ENCODE results near the gene PKNOX2. TPM values are rescaled to one million over a fixed set of nuclear protein-coding genes. Genes with fewer than 3 reads are reported as not detected.

The PKNOX2 gene
- total and polyA plus RNA-seq, 4 experiments from 2014 or later = not detected

DNA sequence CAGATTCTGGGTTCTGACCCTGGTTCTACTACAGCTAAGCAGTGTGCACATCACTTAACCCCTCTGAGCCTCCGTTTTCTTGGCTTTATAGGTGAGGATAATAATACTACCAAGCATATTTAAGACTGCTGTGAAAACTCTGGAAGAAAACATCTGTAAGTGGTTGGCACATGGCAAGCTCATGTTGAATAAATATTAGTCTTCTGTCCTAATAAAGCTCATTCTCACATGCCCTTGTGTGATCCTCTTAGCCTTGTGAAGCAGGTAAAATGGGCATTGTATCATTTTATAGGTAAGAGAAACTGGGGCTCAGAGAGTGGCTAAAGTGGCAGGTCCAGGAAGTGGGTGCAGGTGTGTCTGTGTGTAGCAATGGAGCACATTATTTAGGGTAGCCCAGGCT, 8.5 kb downstream of the PKNOX2 start:
- H3K27ac Mint-ChIP-seq = no peak overlapping the region
- H3K27me3 Mint-ChIP-seq = peaks cover 45 to 68% of the 10 kb centered on the region in 2 donors
- no peak overlapping the region for H3K27ac ChIP-seq (ENCODE audit: low read depth, low read length)
- H3K36me3 Mint-ChIP-seq = no peaks in the 10 kb centered on the region
- DNase-seq = no peak
- H3K4me3 Mint-ChIP-seq = no peak overlapping the region
- no peaks in the 10 kb centered on the region for H3K36me3 ChIP-seq (ENCODE audit: insufficient read depth, low read length)
- no peaks in the 10 kb centered on the region for H3K9me3 Mint-ChIP-seq
- no peaks in the 10 kb centered on the region for H3K9me3 ChIP-seq (ENCODE audit: control insufficient read depth in 1 of 2, low read length in 2 of 2)
- POLR2A ChIA-PET (ENCODE audit: partially characterized antibody) = no interaction called here
- CTCF ChIA-PET (ENCODE audit: partially characterized antibody) = interaction anchor here (1.5 kb wide), 1 partner anchor 9 kb away, joined by 7 read pairs; the partner anchor contains the start of gene PKNOX2
- H3K27me3 ChIP-seq (ENCODE audit: insufficient read depth, low read length) = peaks cover 6% of the 10 kb centered on the region
- H3K4me1 Mint-ChIP-seq = peaks cover 0 to 5% (median 0%) of the 10 kb centered on the region in 4 donors
- H3K4me1 ChIP-seq (ENCODE audit: insufficient read depth, low read length) = no peaks in the 10 kb centered on the region
- intact Hi-C loops (cut with micrococcal nuclease) = no loop called here
- H3K4me3 ChIP-seq (ENCODE audit: low read length in 2 of 2) = no peak overlapping the region

DNA sequence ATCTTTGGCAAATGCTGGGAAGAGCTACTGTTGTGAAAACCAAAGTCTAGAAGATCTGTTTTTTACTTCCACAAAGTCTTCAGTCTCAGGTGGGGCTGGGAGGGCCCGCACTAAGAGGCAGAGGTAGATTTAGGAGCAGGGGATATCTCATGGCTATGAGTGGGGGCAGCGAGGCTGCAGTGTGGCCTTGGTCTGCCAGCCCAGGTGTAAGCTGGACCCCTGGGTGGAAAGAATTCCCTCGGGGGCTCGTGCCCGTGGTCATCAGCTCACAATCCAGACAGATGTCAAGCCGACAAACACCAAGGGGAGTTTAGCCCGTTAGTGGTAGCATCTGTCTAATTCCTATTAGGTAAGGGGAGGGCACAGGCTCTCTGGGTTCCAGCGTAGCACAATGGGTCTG, 9.0 kb downstream of the PKNOX2 start:
- Histone ChIP-seq H3K36me3 (ENCODE audit: insufficient read depth, low read length) (no peaks in the 10 kb centered on the region), H3K27me3 (ENCODE audit: insufficient read depth, low read length) (peaks cover 1% of the 10 kb centered on the region), H3K9me3 (ENCODE audit: control insufficient read depth in 1 of 2, low read length in 2 of 2) (no peaks in the 10 kb centered on the region), H3K4me3 (ENCODE audit: low read length in 2 of 2) (no peak overlapping the region), H3K27ac (ENCODE audit: low read depth, low read length) (no peak overlapping the region), H3K4me1 (ENCODE audit: insufficient read depth, low read length) (no peaks in the 10 kb centered on the region)
- Mint-ChIP-seq H3K36me3 (no peaks in the 10 kb centered on the region), H3K27ac (no peak overlapping the region), H3K4me1 (no peaks in the 10 kb centered on the region), H3K27me3 (peaks cover 40 to 63% of the 10 kb centered on the region in 2 donors), H3K9me3 (no peaks in the 10 kb centered on the region), H3K4me3 (no peak overlapping the region)
- POLR2A ChIA-PET (ENCODE audit: partially characterized antibody) = no interaction called here
- CTCF ChIA-PET (ENCODE audit: partially characterized antibody) = interaction anchor here (1.5 kb wide), 1 partner anchor 10 kb away, joined by 7 read pairs; the partner anchor contains the start of gene PKNOX2
- DNase-seq = no peak
- intact Hi-C loops (cut with micrococcal nuclease) = no loop called here

DNA sequence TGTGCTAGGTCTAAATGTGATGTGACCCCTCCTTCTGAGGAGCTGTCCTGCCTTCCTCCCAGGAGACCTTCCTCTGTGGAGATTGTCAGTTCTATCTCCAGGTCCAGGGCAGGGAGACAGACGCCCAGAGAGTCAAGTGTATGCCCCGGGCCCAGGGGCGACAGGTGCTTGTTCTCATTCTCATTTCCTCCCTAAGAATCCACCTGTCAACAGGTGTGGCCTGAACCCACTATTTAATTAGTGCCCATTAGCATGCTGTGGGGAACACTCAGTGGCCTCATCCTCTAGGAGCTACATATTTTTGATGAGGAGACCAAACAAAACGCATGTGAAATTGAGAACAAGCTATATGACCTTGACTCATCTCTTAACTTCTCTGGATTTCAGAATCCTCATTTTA, 9.5 kb downstream of the PKNOX2 start:
- Mint-ChIP-seq H3K4me1 (no peaks in the 10 kb centered on the region), H3K27me3 (peaks cover 37 to 64% of the 10 kb centered on the region in 2 donors), H3K4me3 (no peak overlapping the region), H3K27ac (no peak overlapping the region), H3K36me3 (no peaks in the 10 kb centered on the region), H3K9me3 (no peaks in the 10 kb centered on the region)
- H3K36me3 ChIP-seq (ENCODE audit: insufficient read depth, low read length) = no peaks in the 10 kb centered on the region
- CTCF ChIA-PET (ENCODE audit: partially characterized antibody) = interaction anchor here (1.5 kb wide), 1 partner anchor 9 kb away, joined by 3 read pairs; the partner anchor contains the start of gene PKNOX2
- no peaks in the 10 kb centered on the region for H3K9me3 ChIP-seq (ENCODE audit: control insufficient read depth in 1 of 2, low read length in 2 of 2)
- DNase-seq = no peak
- intact Hi-C loops (cut with micrococcal nuclease) = no loop called here
- H3K4me3 ChIP-seq (ENCODE audit: low read length in 2 of 2) = no peak overlapping the region
- H3K27me3 ChIP-seq (ENCODE audit: insufficient read depth, low read length) = no peaks in the 10 kb centered on the region
- POLR2A ChIA-PET (ENCODE audit: partially characterized antibody) = no interaction called here
- no peaks in the 10 kb centered on the region for H3K4me1 ChIP-seq (ENCODE audit: insufficient read depth, low read length)
- no peak overlapping the region for H3K27ac ChIP-seq (ENCODE audit: low read depth, low read length)

DNA sequence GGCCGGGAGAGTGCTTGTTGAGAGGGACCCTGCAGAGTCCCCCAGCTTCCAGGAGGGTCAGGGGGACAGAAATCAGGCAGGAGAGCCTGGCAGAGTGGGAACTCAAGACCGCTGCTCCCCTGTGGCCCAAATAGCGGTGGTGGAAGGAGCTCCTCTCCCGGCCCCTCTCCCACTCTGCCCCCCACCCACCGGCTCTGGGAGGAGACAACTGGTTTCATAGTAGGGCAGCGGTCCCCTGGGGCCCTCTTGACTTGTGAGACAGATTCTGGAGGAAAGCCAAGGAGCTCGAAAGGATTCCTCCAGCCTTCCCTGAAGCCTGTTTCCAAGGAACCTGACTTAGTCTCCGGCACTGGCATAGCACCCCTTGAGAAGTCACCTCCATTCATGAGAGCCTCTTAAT, 10.1 kb downstream of the PKNOX2 start:
- Histone ChIP-seq H3K27me3 (ENCODE audit: insufficient read depth, low read length) (no peaks in the 10 kb centered on the region), H3K36me3 (ENCODE audit: insufficient read depth, low read length) (no peaks in the 10 kb centered on the region), H3K4me1 (ENCODE audit: insufficient read depth, low read length) (no peaks in the 10 kb centered on the region), H3K27ac (ENCODE audit: low read depth, low read length) (no peak overlapping the region), H3K4me3 (ENCODE audit: low read length in 2 of 2) (no peak overlapping the region), H3K9me3 (ENCODE audit: control insufficient read depth in 1 of 2, low read length in 2 of 2) (no peaks in the 10 kb centered on the region)
- no peak overlapping the region for H3K4me3 Mint-ChIP-seq
- H3K4me1 Mint-ChIP-seq = no peaks in the 10 kb centered on the region
- ChIA-PET POLR2A (ENCODE audit: partially characterized antibody) (no interaction called here), CTCF (ENCODE audit: partially characterized antibody) (interaction anchor here (1.5 kb wide), 1 partner anchor 10 kb away, joined by 3 read pairs; the partner anchor contains the start of gene PKNOX2)
- intact Hi-C loops (cut with micrococcal nuclease) = no loop called here
- H3K27ac Mint-ChIP-seq = no peak overlapping the region
- H3K9me3 Mint-ChIP-seq = no peaks in the 10 kb centered on the region
- H3K27me3 Mint-ChIP-seq = peaks cover 32 to 59% of the 10 kb centered on the region in 2 donors
- DNase-seq = no peak
- no peaks in the 10 kb centered on the region for H3K36me3 Mint-ChIP-seq

DNA sequence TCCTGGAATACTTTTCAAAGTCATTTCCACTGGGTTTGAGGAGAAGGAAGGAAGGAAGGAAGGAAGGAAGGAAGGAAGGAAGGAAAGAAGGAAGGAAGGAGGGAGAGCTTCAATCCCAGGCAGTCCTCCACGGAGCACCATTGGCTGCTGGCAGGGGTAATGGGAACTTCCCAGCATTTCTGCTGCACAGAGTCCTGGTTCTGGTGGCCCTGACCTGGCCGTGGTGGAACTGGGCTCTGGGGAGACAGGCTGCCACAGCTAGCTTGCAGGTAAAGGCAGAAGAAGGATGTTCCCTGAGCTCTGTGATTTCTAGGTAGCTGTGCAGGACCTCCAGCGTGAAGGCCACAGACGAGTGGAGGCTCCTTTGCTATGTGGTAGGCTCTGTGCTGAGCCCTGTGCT, 10.6 kb downstream of the PKNOX2 start:
- Histone ChIP-seq H3K27me3 (ENCODE audit: insufficient read depth, low read length) (no peaks in the 10 kb centered on the region), H3K9me3 (ENCODE audit: control insufficient read depth in 1 of 2, low read length in 2 of 2) (no peaks in the 10 kb centered on the region), H3K4me3 (ENCODE audit: low read length in 2 of 2) (no peak overlapping the region), H3K4me1 (ENCODE audit: insufficient read depth, low read length) (no peaks in the 10 kb centered on the region), H3K36me3 (ENCODE audit: insufficient read depth, low read length) (no peaks in the 10 kb centered on the region), H3K27ac (ENCODE audit: low read depth, low read length) (no peak overlapping the region)
- Mint-ChIP-seq H3K27ac (no peak overlapping the region), H3K36me3 (no peaks in the 10 kb centered on the region), H3K4me1 (no peaks in the 10 kb centered on the region), H3K27me3 (peaks cover 32 to 55% of the 10 kb centered on the region in 2 donors), H3K4me3 (no peak overlapping the region), H3K9me3 (no peaks in the 10 kb centered on the region)
- ChIA-PET CTCF (ENCODE audit: partially characterized antibody) (interaction anchor here (1.5 kb wide), 1 partner anchor 10 kb away, joined by 3 read pairs; the partner anchor contains the start of gene PKNOX2), POLR2A (ENCODE audit: partially characterized antibody) (no interaction called here)
- DNase-seq = no peak
- intact Hi-C loops (cut with micrococcal nuclease) = no loop called here

DNA sequence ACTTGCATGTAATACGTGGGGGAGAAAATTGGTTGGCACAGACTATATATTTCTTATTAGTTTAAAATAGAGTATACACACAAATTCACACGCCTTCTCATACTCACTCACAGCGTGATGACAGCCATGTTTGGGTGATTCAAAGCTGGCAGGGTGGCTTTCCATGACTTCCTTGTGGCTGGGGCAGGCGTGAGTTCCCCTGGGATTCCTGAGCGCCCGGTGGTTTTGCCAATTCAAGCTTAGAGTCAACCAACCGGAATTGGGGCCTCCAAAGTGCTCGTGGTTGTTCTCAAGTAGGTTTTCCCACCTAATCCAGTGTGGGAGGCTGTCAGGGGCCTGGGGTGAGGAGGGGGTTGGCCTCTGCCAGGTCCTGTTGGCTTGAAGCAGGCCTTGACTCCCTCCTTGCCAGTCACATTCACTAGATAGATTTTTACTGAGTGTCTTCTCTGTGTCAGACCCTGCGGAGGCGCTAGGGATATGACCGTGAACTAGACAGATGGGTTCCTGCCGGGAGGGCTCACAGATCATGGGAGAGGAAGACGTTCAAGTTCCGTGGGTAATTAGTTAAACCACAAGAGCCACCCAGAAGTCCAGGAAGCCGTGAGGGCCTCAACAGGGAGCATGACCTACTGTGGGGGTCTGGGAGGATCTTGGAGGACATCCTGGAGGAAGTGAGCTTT, 11.5 kb downstream of the PKNOX2 start:
- H3K4me1 ChIP-seq (ENCODE audit: insufficient read depth, low read length) = no peaks in the 10 kb centered on the region
- no peaks in the 10 kb centered on the region for H3K36me3 ChIP-seq (ENCODE audit: insufficient read depth, low read length)
- POLR2A ChIA-PET (ENCODE audit: partially characterized antibody) = no interaction called here
- CTCF ChIA-PET (ENCODE audit: partially characterized antibody) = no interaction called here
- H3K27ac ChIP-seq (ENCODE audit: low read depth, low read length) = no peak overlapping the region
- Mint-ChIP-seq H3K27me3 (peaks cover 32 to 47% of the 10 kb centered on the region in 2 donors), H3K9me3 (no peaks in the 10 kb centered on the region), H3K4me3 (no peak overlapping the region), H3K4me1 (no peaks in the 10 kb centered on the region), H3K27ac (no peak overlapping the region), H3K36me3 (no peaks in the 10 kb centered on the region)
- intact Hi-C loops (cut with micrococcal nuclease) = no loop called here
- no peaks in the 10 kb centered on the region for H3K9me3 ChIP-seq (ENCODE audit: control insufficient read depth in 1 of 2, low read length in 2 of 2)
- no peaks in the 10 kb centered on the region for H3K27me3 ChIP-seq (ENCODE audit: insufficient read depth, low read length)
- H3K4me3 ChIP-seq (ENCODE audit: low read length in 2 of 2) = no peak overlapping the region
- DNase-seq = no peak

DNA sequence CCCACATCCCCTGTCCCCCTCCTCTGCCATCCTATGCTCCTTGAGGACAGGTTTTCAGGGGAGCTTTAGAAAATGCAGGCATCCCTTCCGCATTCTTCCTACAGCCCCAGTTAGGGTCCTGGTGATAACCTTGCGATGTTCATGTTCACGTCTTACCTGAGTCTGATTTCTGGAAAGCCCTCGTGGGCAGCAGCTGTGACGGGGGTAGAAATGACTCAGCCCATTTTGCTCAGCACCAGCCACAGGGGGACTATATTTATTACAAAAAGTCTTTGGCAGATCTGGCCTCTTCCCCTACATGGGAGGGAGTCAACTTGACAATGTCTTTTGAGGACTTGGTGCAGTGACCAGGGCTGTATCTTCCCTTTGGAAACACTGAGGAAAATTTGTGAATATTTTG, 12.3 kb downstream of the PKNOX2 start:
- no peaks in the 10 kb centered on the region for H3K27me3 ChIP-seq (ENCODE audit: insufficient read depth, low read length)
- no peaks in the 10 kb centered on the region for H3K36me3 ChIP-seq (ENCODE audit: insufficient read depth, low read length)
- peaks cover 25 to 38% of the 10 kb centered on the region in 2 donors for H3K27me3 Mint-ChIP-seq
- H3K4me3 Mint-ChIP-seq = no peak overlapping the region
- ChIA-PET POLR2A (ENCODE audit: partially characterized antibody) (no interaction called here), CTCF (ENCODE audit: partially characterized antibody) (no interaction called here)
- no peaks in the 10 kb centered on the region for H3K9me3 Mint-ChIP-seq
- H3K4me1 ChIP-seq (ENCODE audit: insufficient read depth, low read length) = no peaks in the 10 kb centered on the region
- no peaks in the 10 kb centered on the region for H3K36me3 Mint-ChIP-seq
- H3K27ac ChIP-seq (ENCODE audit: low read depth, low read length) = no peak overlapping the region
- intact Hi-C loops (cut with micrococcal nuclease) = no loop called here
- H3K4me1 Mint-ChIP-seq = no peaks in the 10 kb centered on the region
- no peaks in the 10 kb centered on the region for H3K9me3 ChIP-seq (ENCODE audit: control insufficient read depth in 1 of 2, low read length in 2 of 2)
- no peak for DNase-seq
- no peak overlapping the region for H3K27ac Mint-ChIP-seq
- no peak overlapping the region for H3K4me3 ChIP-seq (ENCODE audit: low read length in 2 of 2)

Data from CD4-positive, alpha-beta memory T cell (primary cell).